ENCODE measurements around the gene MMP25.

DNA sequence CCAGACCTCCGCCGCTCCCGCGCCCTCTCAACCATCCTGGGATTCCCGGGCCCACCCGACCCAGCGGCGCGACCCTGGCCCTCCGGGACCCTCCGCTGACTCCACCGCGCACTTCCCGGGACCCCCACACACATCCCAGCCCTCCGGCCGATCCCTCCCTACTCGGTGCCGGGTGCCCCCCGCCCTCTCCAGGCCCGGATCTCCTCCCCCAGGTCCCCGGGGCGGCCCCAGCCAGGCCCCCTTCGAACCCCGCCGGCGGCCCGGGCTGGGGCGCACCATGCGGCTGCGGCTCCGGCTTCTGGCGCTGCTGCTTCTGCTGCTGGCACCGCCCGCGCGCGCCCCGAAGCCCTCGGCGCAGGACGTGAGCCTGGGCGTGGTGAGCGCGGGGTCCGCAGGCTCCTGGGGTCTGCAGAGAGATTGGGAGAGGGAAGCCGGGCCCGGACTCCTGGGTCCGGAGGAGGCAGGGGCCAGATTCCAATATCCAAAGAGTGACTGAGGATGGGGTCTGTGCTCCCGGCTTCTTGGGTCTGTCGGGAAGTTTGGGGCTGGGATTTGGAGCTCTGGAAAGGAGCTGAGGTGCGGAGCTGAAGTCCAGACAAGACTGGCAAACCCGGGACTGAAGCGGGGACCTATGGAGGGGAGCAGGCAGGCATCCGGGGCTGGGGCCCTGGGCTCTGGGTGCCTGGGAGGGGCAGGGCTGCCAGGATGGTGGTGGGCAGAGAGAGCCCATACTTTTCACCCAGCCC lies 453 bp downstream of the MMP25 start:
- TF ChIP-seq ZNF274 (IDR thresholded peaks at IDR 0.05; ENCODE audit: low read depth, low read length) (no peak), YY1 (IDR thresholded peaks at IDR 0.05; ENCODE audit: insufficient read depth, insufficient read length) (no peak)
